Liver (tissue), 9 donors: ENCODE results near the gene EMP1. TPM values are rescaled to one million over a fixed set of nuclear protein-coding genes. Genes with fewer than 3 reads are reported as not detected.

Experiments used
- DNase-seq: peaks from one replicate; pipeline ENCODE4 v3.0.0-alpha.2; 2017; ENCODE audit warnings: low spot score
- H3K27ac ChIP-seq, 2 donors: one replicate each; pipeline ENCODE4 v1.7.0; 2013; ENCODE audit warnings: inconsistent platforms in 2 of 2, low read length in 2 of 2, control low read depth in 1 of 2, low read depth in 1 of 2, mild to moderate bottlenecking in 1 of 2
- H3K27me3 ChIP-seq, 4 donors: one replicate each; pipeline versions ENCODE4 v1.6.1 to v1.7.0; 2013; ENCODE audit warnings: low read length in 3 of 4, inconsistent platforms in 1 of 4, mild to moderate bottlenecking in 1 of 4, moderate library complexity in 1 of 4; ENCODE audit not compliant: control insufficient read depth in 4 of 4, insufficient read depth in 4 of 4
- H3K36me3 ChIP-seq, 4 donors: one replicate each; pipeline versions ENCODE4 v1.6.1 to v1.7.0; 2013; ENCODE audit warnings: low read length in 3 of 4, mild to moderate bottlenecking in 3 of 4, low read depth in 1 of 4, moderate library complexity in 1 of 4; ENCODE audit not compliant: control insufficient read depth in 4 of 4, insufficient read depth in 3 of 4
- H3K4me1 ChIP-seq, 4 donors: one replicate each; pipeline versions ENCODE4 v1.6.1 to v1.7.0; 2013; ENCODE audit warnings: low read length in 3 of 4, mild to moderate bottlenecking in 3 of 4, moderate library complexity in 1 of 4; ENCODE audit not compliant: control insufficient read depth in 4 of 4, insufficient read depth in 4 of 4
- H3K4me3 ChIP-seq, 3 donors: one replicate each; pipeline versions ENCODE4 v1.6.1 to v1.7.0; 2013; ENCODE audit warnings: low read length in 3 of 3, control low read depth in 1 of 3, low read depth in 1 of 3, mild to moderate bottlenecking in 1 of 3
- H3K9ac ChIP-seq, 2 donors: one replicate each; pipeline ENCODE4 v1.7.0; 2013; ENCODE audit warnings: low read length in 2 of 2, mild to moderate bottlenecking in 2 of 2, moderate library complexity in 2 of 2, control low read depth in 1 of 2, low read depth in 1 of 2
- H3K9me3 ChIP-seq, 4 donors: one replicate each; pipeline versions ENCODE4 v1.6.1 to v1.7.0; 2013; ENCODE audit warnings: low read length in 3 of 4; ENCODE audit not compliant: control insufficient read depth in 4 of 4
- CTCF ChIP-seq: fragments of 150-350 bp; IDR thresholded peaks from 2 replicates; pipeline ENCODE4 v1.5.1; 2017; ENCODE audit warnings: improper control_type of control experiment, low read depth, low read length; ENCODE audit not compliant: missing input control
- EGR1 ChIP-seq, 2 donors: IDR thresholded peaks; 2 replicates each; pipeline ENCODE4 v1.6.1; 2016 to 2018; ENCODE audit warnings: antibody characterized with exemption in 2 of 2, low read depth in 2 of 2
- FOXA1 ChIP-seq: IDR thresholded peaks from 2 replicates; pipeline ENCODE4 v1.6.1; 2016; ENCODE audit warnings: antibody characterized with exemption
- FOXA2 ChIP-seq: IDR thresholded peaks from 2 replicates; pipeline ENCODE4 v1.6.1; 2016; ENCODE audit warnings: antibody characterized with exemption
- GABPA ChIP-seq, 2 donors: IDR thresholded peaks in 1 of 2; conservative IDR thresholded peaks in 1 of 2; 2 replicates each; pipeline ENCODE4 v1.6.1; 2016; ENCODE audit warnings: antibody characterized with exemption in 2 of 2, mild to moderate bottlenecking in 1 of 2, moderate library complexity in 1 of 2
- HNF4G ChIP-seq: IDR thresholded peaks from 2 replicates; pipeline ENCODE4 v1.6.1; 2016; ENCODE audit warnings: antibody characterized with exemption
- JUND ChIP-seq, 2 donors: IDR thresholded peaks; 2 replicates each; pipeline ENCODE4 v1.6.1; 2016; ENCODE audit warnings: antibody characterized with exemption in 2 of 2
- MAX ChIP-seq: IDR thresholded peaks from 2 replicates; pipeline ENCODE4 v1.6.1; 2016; ENCODE audit warnings: antibody characterized with exemption
- NR2F2 ChIP-seq: IDR thresholded peaks from 2 replicates; pipeline ENCODE4 v1.6.1; 2016; ENCODE audit warnings: antibody characterized with exemption
- SP1 ChIP-seq: IDR thresholded peaks from 2 replicates; pipeline ENCODE4 v1.6.1; 2018; ENCODE audit warnings: antibody characterized with exemption, mild to moderate bottlenecking
- YY1 ChIP-seq: IDR thresholded peaks from 2 replicates; pipeline ENCODE4 v1.6.1; 2016; ENCODE audit warnings: antibody characterized with exemption, mild to moderate bottlenecking
- ZBTB33 ChIP-seq: IDR thresholded peaks from 2 replicates; pipeline ENCODE4 v1.6.1; 2016; ENCODE audit warnings: antibody characterized with exemption
- WGBS: extraction: QIAGEN DNeasy Blood & Tissue Kit; methylation state at CpG from one replicate; pipeline ENCODE4 v1.1.7; 2013; 5-methylcytosine and 5-hydroxymethylcytosine counted together
- polyA plus RNA-seq, 2 donors: library from polyadenylated mRNA; stranded (reverse) in 1 of 2; unstranded in 1 of 2; fragments of 200-250 nt in 1 of 2; fragments of >200 nt in 1 of 2; fragmentation: Nextera tagmentation in 1 of 2; extraction: Ambion mirVana in 1 of 2; gene quantifications; one replicate each; pipeline versions ENCODE4 v1.2.1 to v1.2.3, GENCODE V29; 2013 to 2015
- total RNA-seq, 2 donors: library from RNA; depleted of rRNA; stranded (reverse); fragments of >200 nt; gene quantifications; one replicate each; pipeline ENCODE4 v1.2.3, GENCODE V29; 2014
- TF ChIP-seq, protein P1 (sequence below): IDR thresholded peaks from 2 replicates; pipeline ENCODE4 v1.6.1; 2016; ENCODE audit warnings: antibody characterized with exemption
- donor health status: healthy.
- donor health status: healthy.
- donor health status: healthy.
- donor health status: healthy.
- donor health status: healthy.

EMP1 gene
- total and polyA plus RNA-seq, 4 donors = 1.6 to 5.6 (median 3.6) TPM

- WGBS = 86% methylated on average over 4 of the region's 4 CpGs
- Histone ChIP-seq H3K36me3 (no peaks in the 10 kb centered on the region), H3K4me1 (peaks cover 0 to 4% (median 0%) of the 10 kb centered on the region in 4 donors), H3K9me3 (no peaks in the 10 kb centered on the region), H3K9ac (no peak overlapping the region), H3K27ac (no peak overlapping the region), H3K4me3 (no peak overlapping the region), H3K27me3 (peaks cover 0 to 2% (median 0%) of the 10 kb centered on the region in 4 donors)
- no peak for TF ChIP-seq GABPA (IDR thresholded peaks at IDR 0.05 in 1 of 2, conservative IDR thresholded peaks at IDR 0.05 in 1 of 2)
- TF ChIP-seq FOXA2 = no peak
- TF ChIP-seq, protein P1, sequence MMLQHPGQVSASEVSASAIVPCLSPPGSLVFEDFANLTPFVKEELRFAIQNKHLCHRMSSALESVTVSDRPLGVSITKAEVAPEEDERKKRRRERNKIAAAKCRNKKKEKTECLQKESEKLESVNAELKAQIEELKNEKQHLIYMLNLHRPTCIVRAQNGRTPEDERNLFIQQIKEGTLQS = no peak
- no peak for TF ChIP-seq HNF4G
- TF ChIP-seq EGR1 (IDR thresholded peaks at IDR 0.05; ENCODE audit: low read depth in 2 of 2) = no peak
- no peak for DNase-seq
Observed at GRCh38 chr12:13210236-13211190, 14.0 kb downstream of the EMP1 start.

- Histone ChIP-seq H3K27ac (no peak overlapping the region), H3K4me3 (no peak overlapping the region), H3K4me1 (peaks cover 0 to 4% (median 0%) of the 10 kb centered on the region in 4 donors), H3K36me3 (no peaks in the 10 kb centered on the region), H3K9me3 (no peaks in the 10 kb centered on the region), H3K27me3 (peaks cover 0 to 2% (median 0%) of the 10 kb centered on the region in 4 donors), H3K9ac (no peak overlapping the region)
- DNase-seq = no peak
- WGBS = 72% methylated on average over 7 of the region's 7 CpGs
- no peak for TF ChIP-seq JUND (IDR thresholded peaks at IDR 0.05)
- TF ChIP-seq HNF4G = no peak
- TF ChIP-seq, protein P1 = no peak
- TF ChIP-seq FOXA1 = no peak
- no peak for TF ChIP-seq ZBTB33
- no peak for TF ChIP-seq NR2F2
- no peak for TF ChIP-seq GABPA (IDR thresholded peaks at IDR 0.05 in 1 of 2, conservative IDR thresholded peaks at IDR 0.05 in 1 of 2)
- no peak for TF ChIP-seq YY1
- no peak for TF ChIP-seq CTCF
- no peak for TF ChIP-seq SP1
- no peak for TF ChIP-seq MAX
- no peak for TF ChIP-seq EGR1 (IDR thresholded peaks at IDR 0.05; ENCODE audit: low read depth in 2 of 2)
Observed at GRCh38 chr12:13211191-13211858, 14.8 kb downstream of the EMP1 start.
